Measurements from ENCODE around the gene LRBA. TPM values are rescaled to one million over a fixed set of nuclear protein-coding genes. Genes with fewer than 3 reads are reported as not detected.
A peak's percentile ranks its signal among the peaks of the same experiment; 100 is the strongest.

The LRBA gene
- total RNA-seq, 1 donor from 2014 or later, result 103 TPM

DNA sequence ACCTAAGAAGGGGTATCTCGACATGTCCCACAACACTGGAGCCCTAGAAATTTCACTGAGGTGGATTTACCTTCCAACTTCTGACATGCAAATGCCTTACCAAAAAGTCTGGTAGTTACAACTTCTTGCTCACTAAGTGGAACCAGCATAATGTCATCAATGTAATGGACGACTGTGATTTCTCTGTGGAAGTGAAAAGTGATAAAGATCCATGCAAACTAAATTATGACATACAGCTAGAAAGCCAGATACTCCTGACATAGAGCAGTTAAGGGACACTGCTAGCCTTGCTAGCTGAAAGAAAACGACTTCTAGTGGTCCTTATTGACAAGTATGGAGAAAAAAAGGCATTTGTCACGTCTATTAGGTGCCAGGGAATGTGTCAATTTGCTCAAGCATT lies 242.1 kb downstream of the LRBA start:
- Histone ChIP-seq H3K4me3 (ENCODE audit: low read depth, low read length) (no peak overlapping the region), H3K27me3 (ENCODE audit: control insufficient read depth, insufficient read depth, low read length) (no peaks in the 10 kb centered on the region), H3K36me3 (ENCODE audit: control insufficient read depth, insufficient read depth, low read length) (no peaks in the 10 kb centered on the region)
- no peak for TF ChIP-seq CTCF (IDR thresholded peaks at IDR 0.05; ENCODE audit: insufficient read depth, low read length, severe bottlenecking)
- FAIRE-seq (no peak), DNase-seq (ENCODE audit: low read depth) (no peak)

DNA sequence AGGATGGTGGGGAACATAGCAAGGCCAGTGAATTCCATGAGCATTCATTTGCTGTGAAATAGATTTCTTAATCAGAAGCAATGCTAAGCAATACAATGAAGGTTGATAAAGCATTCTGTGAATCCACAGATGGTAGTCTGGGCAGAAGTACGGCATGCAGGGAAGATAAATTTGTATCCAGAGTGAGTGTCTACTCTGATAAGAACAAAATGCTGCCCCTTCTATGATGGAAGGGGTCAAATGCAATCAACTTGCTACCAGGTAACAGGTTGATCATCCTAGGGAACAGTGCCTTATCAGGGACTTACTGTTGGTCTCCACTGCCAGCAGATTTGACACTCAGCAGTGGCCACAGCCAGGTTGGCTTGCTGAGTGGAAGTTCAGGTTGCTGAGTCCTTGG lies 243.7 kb downstream of the LRBA start:
- no peak for TF ChIP-seq CTCF (IDR thresholded peaks at IDR 0.05; ENCODE audit: insufficient read depth, low read length, severe bottlenecking)
- H3K4me3 ChIP-seq (ENCODE audit: low read depth, low read length), result no peak overlapping the region
- FAIRE-seq (no peak), DNase-seq (ENCODE audit: low read depth) (no peak)
- H3K36me3 ChIP-seq (ENCODE audit: control insufficient read depth, insufficient read depth, low read length), result no peaks in the 10 kb centered on the region
- H3K27me3 ChIP-seq (ENCODE audit: control insufficient read depth, insufficient read depth, low read length), result no peaks in the 10 kb centered on the region

- no peak overlapping the region for H3K4me3 ChIP-seq (ENCODE audit: low read depth, low read length)
- no peaks in the 10 kb centered on the region for H3K27me3 ChIP-seq (ENCODE audit: control insufficient read depth, insufficient read depth, low read length)
- H3K36me3 ChIP-seq (ENCODE audit: control insufficient read depth, insufficient read depth, low read length), result no peaks in the 10 kb centered on the region
- peak; percentile 29 for DNase-seq (ENCODE audit: low read depth)
- no peak for TF ChIP-seq CTCF (IDR thresholded peaks at IDR 0.05; ENCODE audit: insufficient read depth, low read length, severe bottlenecking)
- FAIRE-seq, result peak; percentile 13
Measured at GRCh38 chr4:150769845-150770244, 245.2 kb downstream of the LRBA start.

DNA sequence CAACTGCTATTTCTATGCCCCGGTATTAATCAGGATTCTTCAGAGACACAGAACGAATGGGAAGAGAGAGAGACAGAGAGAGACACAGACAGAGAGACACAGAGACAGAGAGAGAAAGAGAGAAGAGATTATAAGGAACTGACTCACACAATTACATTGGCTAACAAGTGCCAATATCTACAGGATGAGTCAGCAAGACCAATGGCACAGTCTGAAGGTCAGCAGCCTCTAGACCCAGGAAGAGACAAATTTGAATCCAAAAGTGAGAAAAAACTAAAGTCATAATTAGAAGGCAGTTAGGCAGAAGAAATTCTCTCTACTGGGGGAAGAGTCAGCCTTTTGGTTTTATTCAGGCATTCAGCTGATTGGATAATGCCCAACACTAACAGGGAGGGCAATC lies 245.8 kb downstream of the LRBA start:
- Histone ChIP-seq H3K36me3 (ENCODE audit: control insufficient read depth, insufficient read depth, low read length) (no peaks in the 10 kb centered on the region), H3K4me3 (ENCODE audit: low read depth, low read length) (no peak overlapping the region), H3K27me3 (ENCODE audit: control insufficient read depth, insufficient read depth, low read length) (no peaks in the 10 kb centered on the region)
- no peak for TF ChIP-seq CTCF (IDR thresholded peaks at IDR 0.05; ENCODE audit: insufficient read depth, low read length, severe bottlenecking)
- FAIRE-seq (no peak), DNase-seq (ENCODE audit: low read depth) (peak; percentile 78)

- Histone ChIP-seq H3K36me3 (ENCODE audit: control insufficient read depth, insufficient read depth, low read length) (no peaks in the 10 kb centered on the region), H3K27me3 (ENCODE audit: control insufficient read depth, insufficient read depth, low read length) (no peaks in the 10 kb centered on the region), H3K4me3 (ENCODE audit: low read depth, low read length) (no peak overlapping the region)
- FAIRE-seq (no peak), DNase-seq (ENCODE audit: low read depth) (no peak)
- TF ChIP-seq CTCF (IDR thresholded peaks at IDR 0.05; ENCODE audit: insufficient read depth, low read length, severe bottlenecking), result no peak
Measured at GRCh38 chr4:150768497-150768896, 246.6 kb downstream of the LRBA start.

DNA sequence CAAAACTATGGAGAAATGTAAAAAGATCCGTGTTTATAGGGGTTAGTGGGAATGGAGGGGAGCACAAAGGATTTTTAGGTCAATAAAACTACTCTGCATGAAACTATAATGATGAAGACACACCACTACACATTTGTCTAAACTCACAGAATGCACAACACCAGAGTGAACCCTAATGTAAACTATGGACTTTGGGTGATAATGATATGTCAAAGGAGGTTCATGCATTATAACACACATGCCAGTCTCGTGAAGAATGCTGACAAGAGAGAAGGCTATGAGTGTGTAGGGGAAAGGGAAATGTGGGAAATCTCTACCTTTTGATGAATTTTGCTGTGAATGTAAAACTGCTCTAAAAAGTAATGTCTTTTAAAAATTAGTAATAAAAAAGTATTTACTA lies 249.9 kb downstream of the LRBA start:
- TF ChIP-seq CTCF (IDR thresholded peaks at IDR 0.05; ENCODE audit: insufficient read depth, low read length, severe bottlenecking), result no peak
- Histone ChIP-seq H3K36me3 (ENCODE audit: control insufficient read depth, insufficient read depth, low read length) (no peaks in the 10 kb centered on the region), H3K27me3 (ENCODE audit: control insufficient read depth, insufficient read depth, low read length) (no peaks in the 10 kb centered on the region), H3K4me3 (ENCODE audit: low read depth, low read length) (no peak overlapping the region)
- DNase-seq (ENCODE audit: low read depth) (no peak), FAIRE-seq (no peak)

Measured in bronchial epithelial cell (primary cell).